ENCODE results near the gene SLX9.
"Not testable (repeated sequence)": the region's sequence is repeated elsewhere in the genome, so short reads cannot be mapped to it uniquely, and the experiment has no call there.

The SLX9 gene

GRCh38 chr21:44965251-44966022, 25.6 kb downstream of the SLX9 start:
- DNase-seq: no peak

DNA sequence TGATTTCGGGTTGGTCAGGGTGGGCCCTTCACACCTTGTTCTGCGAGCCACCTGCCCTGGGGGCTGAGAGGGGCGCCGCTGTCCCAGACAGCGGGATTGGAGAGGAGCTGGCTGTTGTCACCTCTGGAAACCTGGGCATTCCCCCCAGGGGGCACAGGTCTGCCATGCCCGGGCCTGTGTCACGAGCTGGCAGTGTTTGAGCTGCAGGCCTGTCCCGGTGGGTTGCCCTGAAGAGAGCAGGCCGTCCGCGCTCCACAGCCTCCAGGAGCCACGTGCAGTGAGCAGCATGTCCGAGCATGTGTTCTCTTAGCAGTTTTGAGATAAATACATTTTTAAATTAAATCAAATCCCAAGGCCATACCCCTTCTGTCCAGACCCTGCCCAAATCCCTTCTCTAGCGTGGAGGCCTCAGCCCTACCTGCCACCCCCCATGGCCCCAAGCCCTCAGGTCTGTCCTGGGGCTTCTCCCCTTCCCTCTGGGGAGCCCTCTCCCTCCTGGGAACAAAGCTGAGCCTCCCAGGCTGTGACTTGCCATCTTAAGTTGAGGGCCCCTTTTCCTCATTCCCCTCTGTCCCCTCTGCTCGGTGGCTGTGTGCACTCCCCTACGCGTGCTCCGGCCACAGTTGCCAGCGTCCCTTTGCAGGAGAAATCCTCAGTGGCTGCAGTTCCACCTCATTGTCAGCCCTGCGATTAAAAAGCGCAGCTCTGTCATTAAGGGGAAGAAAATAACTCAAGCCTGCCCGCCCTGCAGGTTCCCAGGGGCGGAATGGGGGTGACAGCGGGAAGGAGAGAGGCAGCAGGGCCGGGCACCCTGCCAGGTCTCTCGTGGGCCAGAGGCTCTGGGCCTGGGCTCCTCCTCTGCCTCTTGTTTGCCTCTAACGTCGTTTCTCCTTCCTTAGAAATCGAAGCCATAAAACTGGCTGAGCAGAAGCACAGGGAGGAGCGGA, 26.6 kb downstream of the SLX9 start:
- no peak for DNase-seq

- no peak for DNase-seq
Observed at GRCh38 chr21:44967082-44968047, 27.5 kb downstream of the SLX9 start.

DNA sequence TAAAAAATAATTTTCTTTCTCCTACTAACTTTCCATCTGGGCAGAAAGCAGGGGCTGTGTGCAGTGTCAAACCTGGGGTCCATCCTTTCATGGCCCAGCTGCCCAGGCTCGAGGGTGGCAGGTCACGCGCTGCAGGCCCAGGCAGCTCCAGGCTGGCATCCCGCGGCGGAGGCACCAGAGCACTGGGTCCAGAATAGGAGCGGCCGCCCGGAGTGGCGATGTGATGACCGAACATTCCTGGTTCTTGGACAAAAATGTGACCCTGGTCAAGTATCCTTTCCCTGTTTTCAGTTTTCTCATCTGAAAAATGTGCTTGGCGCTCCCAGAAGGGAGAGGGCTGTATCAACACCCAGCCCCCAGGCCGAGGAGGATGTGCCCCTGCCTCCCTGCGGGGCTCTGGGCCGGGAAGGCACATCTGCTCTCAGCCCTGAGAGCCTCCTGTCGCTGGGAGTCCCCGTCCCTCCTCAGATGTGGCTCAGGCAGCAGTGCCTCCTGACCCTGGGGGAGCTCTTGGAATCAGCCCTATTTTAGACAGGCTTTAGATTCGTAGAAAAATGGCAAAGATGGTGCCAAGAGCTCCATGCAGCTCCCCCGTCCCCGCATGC, 29.3 kb downstream of the SLX9 start:
- no peak for DNase-seq

GRCh38 chr21:44969931-44970755, 30.3 kb downstream of the SLX9 start:
- no peak for DNase-seq

DNA sequence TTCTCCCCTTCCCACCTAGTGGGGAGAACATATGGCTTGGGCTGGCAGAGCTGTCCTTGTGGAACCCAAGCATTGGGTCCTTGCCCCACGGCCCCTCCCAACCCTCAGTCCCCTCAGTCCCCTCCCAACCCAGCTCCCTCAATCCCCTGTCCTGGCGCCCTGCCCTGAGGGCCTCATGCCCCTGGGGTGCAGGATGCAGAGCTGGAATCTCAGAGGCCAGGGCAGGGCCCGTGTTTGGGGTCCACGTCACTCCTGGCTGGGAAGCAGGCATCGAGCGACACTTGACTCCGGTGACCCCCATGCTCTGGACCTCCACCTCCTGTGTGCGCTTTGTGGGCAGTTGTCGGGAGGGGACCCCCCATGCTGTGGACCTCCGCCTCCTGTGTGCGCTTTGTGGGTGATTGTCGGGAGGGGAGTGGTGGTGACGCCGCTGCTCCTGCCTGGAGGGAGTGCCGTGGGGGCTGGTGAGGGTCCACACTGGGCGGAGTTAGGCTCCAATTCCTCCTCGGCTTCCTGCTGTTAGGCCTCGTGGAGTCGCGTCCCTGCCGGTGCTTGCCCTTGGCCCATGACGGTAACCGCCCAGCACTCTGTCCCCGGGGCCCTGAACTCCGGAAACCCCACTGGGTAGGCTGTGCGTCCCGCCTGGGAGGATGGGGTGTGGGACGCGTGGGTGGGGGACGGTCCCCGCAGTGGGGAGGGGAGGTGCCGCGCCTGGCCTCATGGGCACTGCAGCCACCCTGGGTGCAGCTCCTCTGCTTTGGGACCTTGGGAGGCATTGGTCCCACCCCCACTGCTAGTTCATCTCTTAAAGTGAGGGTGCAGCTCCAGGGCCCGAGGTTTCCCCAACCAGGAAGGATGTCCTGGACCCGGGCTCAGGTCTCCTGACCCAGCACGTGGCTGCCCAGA, 31.2 kb downstream of the SLX9 start:
- DNase-seq: no peak

GRCh38 chr21:44971672-44971995, 31.8 kb downstream of the SLX9 start:
- no peak for DNase-seq

DNA sequence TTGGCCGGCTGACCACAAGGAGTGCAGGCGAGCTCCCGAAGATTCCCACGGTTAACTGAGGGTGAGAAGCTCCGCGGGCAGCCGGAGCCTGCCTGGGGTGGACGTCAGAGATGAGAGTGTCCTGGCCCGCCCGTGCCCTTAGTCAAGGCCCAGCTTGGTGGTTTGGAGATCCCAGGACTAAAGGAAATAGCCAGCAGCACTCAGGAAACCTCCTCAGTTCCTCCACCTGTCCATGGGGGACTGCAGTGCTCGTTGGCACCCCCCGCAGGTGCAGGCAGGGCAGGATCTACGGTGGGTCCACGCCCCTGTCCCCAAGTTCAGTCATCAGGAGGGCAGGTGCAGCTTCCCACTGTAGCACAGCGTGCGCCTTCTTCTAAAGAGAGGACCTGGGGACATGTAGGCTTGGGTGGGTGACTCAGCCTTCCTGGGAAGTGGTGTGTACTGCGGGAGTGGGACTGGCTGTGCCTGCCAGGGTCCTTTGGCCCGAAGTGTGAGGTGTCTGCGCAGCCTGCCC, 32.5 kb downstream of the SLX9 start:
- no peak for DNase-seq

DNA sequence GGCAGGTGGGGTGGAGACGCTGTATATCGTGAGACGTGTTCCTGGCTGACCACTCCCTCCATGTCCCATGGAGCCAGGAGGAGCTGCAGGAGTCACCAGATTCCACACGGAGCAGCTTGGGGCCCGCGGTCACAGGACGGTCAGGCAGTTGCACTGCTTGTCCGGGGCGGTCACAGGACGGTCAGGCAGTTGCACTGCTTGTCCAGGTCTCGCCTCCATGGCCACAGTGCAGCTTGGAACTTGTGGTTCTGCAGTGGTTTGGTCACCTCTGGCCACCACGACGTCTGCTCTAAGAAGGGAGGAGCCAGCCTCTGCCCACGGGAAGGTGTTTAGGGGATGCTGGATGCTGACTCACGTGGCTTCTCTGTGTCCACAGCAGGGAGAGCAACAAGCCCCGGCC, 33.0 kb downstream of the SLX9 start:
- no peak for DNase-seq

DNA sequence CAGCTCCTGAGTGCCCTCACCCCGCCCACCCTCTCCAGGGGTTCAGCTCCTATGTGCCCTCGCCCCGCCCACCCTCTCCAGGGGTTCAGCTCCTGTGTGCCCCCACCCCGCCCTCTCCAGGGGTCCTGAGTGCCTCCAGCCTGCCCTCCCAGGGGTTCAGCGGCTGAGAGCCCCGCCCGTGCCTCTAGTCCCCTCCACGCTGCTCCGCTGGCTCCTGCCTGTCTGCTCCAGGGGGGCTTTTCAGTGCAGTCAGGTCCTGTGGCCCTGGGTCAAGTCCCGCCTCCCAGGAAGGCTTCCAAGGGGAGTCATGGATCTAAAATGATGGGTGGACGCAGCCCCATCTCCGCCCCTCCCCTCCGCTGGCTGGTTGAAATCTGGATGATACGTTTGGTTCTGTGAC, 33.8 kb downstream of the SLX9 start:
- DNase-seq: no peak

DNA sequence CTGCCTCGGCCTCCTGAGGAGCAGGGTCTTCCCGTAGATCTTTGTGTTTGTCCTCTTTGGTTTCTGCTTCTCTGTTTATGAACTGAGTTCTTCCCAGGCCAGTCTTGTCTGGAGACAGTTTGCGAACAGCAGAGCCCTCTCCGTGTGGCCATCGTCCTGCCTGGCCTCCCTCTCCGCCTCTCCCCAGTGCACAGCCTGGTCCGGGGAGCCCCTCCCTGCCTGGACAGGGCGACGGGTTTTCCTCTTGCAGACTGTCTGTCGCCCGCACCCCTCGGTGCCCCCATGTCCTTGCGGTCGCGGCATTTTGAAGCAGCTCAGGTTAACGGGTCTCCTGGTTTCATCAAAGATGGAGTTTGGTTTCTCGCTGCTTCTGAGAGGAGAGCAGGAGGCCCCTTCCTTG, 34.8 kb downstream of the SLX9 start:
- DNase-seq: no peak

DNA sequence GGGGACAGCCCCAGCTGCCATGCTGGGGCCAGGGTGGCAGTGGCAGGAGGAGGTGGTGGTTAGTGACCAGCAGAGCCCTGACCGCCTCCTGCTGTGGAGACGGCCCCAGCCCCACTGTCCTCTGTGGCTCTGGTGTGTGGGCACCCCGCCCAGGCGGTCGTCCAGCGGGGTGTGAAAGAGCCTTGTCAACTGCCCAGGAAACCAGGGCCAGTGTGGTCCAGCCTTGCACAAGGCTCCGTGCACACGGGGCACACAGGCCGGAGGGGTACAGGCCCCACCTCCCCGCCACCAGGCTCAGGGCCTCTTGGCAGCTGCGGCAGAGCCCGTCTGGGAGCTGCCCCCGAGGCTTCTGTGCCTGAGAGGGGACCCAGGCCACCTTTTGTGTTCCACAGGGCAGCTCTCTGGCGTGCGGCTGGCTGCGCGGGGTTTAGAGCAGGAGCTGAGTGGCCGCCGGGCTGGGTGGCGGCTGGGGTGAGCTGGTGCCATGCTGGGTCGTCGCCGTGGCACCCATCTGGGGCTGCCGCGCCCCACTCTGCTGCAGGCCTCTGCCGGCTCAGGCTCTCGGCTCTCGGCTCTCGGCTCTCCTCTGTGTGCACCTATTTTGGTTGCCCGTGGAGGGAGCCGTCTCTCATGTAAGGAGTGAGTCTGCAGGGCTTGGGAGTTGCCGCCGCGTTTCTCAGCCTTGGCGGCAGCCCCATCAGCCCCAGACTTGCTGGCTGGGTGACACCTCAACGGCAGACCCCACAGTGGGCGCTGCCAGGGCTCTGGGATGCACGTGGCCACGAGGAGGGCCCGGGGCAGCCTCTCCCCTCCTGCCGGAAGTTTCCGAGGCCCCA, 36.1 kb downstream of the SLX9 start:
- no peak for DNase-seq

DNA sequence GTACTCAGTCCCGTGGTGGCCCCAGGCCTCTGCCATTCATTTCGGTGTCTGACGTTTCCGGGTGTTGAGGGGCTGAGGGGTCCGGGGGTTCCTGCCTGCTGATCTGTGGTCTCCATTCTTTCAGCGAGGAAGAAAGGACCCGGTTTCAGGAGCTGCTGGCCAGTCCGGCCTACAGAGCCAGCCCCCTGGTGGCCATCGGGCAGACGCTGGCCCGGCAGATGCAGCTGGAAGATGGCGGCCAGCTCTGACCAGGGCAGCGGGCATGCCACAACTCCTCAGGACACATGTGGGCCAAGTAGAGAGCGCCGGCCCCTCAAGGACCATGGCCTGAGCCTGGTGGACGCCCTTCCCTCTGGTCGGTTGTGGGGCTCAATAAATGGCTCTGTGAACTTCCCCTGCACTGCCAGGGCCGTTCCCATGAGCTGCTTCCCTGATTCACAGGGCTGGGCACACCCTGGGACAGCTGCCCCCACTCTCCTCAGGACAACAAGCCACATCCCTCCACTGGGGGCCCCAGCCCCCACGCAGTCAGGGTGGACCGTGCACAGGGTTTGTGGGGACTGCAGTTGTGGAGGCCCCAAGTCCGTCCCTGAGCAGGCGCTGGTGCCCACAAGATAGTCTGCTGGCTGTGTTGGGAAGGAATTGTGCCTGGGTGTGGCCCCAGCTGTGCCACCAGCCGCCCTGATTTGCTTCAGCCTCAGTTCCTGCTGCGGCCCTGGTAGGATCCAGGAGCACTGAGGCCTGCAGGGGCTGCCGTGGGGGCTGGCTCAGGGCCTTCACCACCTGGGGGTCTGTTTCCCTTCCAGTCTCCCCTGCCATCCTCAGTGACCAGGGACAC, 36.9 kb downstream of the SLX9 start:
- DNase-seq: not testable (repeated sequence)

DNA sequence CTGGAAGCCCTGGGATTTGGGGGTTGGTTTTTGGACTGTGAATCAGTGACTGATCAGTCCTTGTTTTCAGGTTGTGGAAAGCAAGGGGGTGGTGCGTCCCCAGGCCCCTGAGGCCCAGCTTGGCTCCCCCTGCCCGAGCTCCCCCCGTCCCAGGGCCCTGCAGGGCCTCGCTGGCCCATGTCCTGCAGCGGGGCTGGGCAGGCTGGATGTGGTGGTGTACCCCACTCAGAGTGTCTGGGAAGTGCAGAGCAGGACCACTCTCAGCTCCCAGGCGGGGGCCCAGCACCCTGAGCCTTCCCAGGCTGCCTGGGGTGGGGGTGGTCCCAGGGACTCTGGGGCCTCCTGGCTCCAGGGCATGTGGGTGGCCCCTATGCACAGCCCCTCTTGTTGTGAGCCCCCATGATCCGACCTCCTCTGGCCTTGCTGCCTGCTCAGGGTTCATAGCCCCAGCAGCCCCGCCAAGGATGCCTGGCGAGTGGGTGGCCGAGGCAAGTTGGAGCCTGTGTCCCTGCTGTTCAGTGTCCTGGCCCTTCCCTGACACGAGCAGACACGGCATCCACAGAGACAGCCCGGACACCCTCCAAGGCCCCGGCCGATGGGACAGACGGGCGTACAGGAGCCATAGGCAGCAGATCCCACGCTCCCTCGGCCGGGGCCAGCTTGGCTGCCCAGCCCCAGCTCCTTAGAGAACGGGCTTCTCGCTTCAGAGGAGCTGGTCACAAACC, 37.9 kb downstream of the SLX9 start:
- no peak for DNase-seq

GRCh38 chr21:44979687-44980561, 40.1 kb downstream of the SLX9 start:
- no peak for DNase-seq
